Fibroblast of villous mesenchyme (primary cell): ENCODE measurements around the gene IRS1. TPM values are rescaled to one million over a fixed set of nuclear protein-coding genes. Genes with fewer than 3 reads are reported as not detected.

Experiments used
- DNase-seq: peaks from one replicate; pipeline ENCODE4 v3.0.0-alpha.2; 2010; ENCODE audit warnings: low read depth
- H3K4me3 ChIP-seq: 2 replicates; pipeline ENCODE4 v1.5.1; 2011; ENCODE audit warnings: low read depth, mild to moderate bottlenecking, low read length
- CTCF ChIP-seq: IDR thresholded peaks from 2 replicates; pipeline ENCODE4 v1.5.1; 2012; ENCODE audit warnings: low read depth, mild to moderate bottlenecking, low read length; ENCODE audit not compliant: insufficient read depth
- total RNA-seq: library from RNA; depleted of rRNA; stranded (reverse); fragments of >200 nt; gene quantifications from 2 replicates; pipeline ENCODE4 v1.2.3, GENCODE V29; 2012

The IRS1 gene
- total RNA-seq, 1 donor = 33.2 TPM

GRCh38 chr2:226705965-226706364 lies 93.7 kb downstream of the IRS1 start:
- no peak overlapping the region for H3K4me3 ChIP-seq
- TF ChIP-seq CTCF = no peak
- DNase-seq = no peak

GRCh38 chr2:226705133-226705886 lies 94.3 kb downstream of the IRS1 start:
- no peak for DNase-seq
- no peak for TF ChIP-seq CTCF
- H3K4me3 ChIP-seq = no peak overlapping the region

GRCh38 chr2:226703514-226703913 lies 96.1 kb downstream of the IRS1 start:
- no peak for TF ChIP-seq CTCF
- no peak for DNase-seq
- H3K4me3 ChIP-seq = no peak overlapping the region

DNA sequence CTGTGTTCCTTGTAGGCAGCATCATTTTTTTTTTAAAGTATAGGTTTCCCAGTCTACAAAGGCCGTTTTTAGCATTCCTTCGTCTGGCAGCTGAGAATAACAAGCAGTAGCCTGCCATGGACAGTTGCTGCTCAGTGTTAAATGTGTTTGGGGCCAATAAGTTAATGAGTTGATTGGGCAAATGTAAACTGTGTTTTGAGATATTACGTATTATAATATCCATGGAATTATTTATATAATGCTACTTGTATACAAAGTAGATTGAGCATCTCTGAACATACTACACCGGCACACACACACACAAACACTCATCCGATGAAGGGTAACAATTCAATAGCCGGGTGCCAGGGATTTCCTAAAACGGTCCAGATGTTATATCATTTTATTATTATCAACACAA lies 97.2 kb downstream of the IRS1 start:
- TF ChIP-seq CTCF = no peak
- no peak for DNase-seq
- no peak overlapping the region for H3K4me3 ChIP-seq

- peak; percentile 99 for DNase-seq
- no peak for TF ChIP-seq CTCF
- no peak overlapping the region for H3K4me3 ChIP-seq
Observed at GRCh38 chr2:226701052-226701451, 98.6 kb downstream of the IRS1 start.

DNA sequence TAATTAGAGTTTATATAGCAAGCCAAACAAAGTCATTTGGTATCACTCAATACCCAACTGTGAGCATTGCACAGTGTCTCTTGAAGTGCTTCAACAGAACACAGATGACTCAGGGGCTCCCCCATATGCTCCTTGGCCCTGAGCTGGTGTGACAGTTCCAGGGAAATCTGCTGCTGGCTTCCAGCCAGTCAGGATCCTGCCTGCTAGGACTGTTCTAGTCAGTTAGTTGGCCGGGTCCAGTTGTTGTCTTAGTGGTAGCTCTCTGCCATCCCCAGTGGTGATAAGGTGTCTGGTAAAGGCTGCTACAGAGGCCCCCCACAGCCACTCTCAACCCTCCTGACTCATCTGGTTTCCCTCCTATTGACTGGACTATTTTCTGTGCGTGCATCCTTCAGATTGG lies 100.3 kb downstream of the IRS1 start:
- H3K4me3 ChIP-seq = no peak overlapping the region
- DNase-seq = peak; percentile 48
- TF ChIP-seq CTCF = no peak

DNA sequence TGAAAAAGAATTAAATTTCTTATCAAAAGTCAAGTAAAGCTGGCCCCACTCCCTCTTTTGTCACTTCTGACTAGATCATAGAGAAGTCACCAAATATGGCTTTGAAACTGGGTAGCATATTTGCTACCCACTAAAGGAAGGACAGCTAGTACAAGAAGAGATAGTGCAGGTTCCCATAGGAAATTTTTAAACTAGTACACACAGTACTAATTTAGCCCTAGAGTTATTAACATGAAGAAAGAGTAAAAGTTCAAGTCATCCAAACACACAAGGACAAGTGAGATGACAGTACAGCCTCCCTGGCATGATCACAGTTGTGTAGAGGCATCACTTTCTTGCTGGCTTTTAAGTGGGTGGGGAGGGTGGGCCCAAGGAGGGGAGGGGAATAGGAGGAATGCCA lies 100.9 kb downstream of the IRS1 start:
- TF ChIP-seq CTCF = no peak
- no peak for DNase-seq
- no peak overlapping the region for H3K4me3 ChIP-seq
